ENCODE measurements around the gene GRIP1.

The GRIP1 gene

DNA sequence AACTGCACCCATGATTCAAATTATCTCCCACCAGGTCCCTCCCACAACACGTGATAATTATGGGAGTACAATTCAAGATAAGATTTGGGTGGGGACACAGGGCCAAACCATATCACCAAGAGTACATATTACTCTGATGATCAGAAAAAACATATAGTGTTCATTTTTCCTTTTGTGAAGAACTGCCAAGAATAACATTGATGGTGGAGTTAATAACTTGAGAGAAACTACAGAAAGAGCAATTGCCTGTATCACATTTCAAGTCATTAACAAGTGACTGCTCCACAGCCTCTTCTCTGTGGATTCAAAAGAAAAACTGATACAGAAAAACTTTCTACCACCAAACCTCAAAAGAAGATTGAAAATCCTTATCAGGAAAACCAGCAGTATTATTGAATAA is 34.7 kb downstream of the GRIP1 start:
- no peak for DNase-seq

DNA sequence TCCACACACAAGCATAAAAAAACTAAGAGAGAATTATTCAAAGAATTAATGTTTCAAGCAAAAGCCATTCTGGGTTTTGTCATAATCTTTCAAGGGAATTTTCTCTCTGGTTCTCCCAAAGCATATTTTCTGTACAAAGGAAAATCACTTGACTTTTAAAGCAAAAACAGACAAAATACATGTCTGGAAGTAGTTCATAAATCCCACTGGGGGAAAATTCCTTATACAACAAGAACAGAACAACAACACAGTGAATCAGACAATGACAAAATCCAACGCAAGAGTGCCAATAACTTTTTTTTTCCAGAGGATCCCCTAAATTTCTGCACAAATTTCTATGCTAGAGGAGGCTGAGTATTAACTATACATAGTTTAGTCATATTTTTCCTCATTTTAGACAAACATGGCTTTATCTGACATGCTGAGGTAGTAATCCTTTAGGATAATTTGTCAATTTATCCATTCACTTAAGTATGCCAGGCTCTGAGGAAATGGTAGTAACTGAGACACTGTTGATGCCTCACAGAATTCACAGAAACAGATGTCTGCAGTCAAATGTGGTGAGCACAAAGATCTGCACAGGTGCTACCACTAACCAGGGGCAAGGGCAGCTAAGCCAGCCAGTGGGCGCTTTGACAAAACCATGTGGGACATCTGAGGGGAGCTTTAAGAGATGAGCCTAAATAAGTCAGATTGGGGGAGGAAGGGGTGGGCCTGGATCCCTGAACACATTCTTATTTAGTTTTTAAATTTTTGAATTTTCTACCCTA is 38.0 kb downstream of the GRIP1 start:
- DNase-seq: no peak

DNA sequence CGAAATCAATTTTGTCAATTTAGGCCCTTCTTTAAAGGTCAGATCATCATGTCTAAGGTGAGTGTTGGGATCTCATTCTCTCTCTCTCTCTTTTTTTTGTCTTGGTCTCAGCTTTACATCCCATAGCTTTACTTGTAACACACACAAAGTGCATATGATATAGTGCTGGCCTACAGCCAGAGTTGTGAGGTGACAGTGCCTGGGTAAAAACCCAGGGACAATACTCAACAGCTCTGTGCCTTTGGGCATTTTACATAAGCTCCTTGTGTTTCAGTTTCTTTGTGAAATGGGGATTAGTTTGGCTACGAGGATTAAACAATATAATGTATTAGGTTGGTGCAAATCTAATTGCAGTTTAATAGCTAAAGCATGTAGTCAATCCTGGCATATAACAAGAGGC is 40.2 kb downstream of the GRIP1 start:
- DNase-seq: no peak

DNA sequence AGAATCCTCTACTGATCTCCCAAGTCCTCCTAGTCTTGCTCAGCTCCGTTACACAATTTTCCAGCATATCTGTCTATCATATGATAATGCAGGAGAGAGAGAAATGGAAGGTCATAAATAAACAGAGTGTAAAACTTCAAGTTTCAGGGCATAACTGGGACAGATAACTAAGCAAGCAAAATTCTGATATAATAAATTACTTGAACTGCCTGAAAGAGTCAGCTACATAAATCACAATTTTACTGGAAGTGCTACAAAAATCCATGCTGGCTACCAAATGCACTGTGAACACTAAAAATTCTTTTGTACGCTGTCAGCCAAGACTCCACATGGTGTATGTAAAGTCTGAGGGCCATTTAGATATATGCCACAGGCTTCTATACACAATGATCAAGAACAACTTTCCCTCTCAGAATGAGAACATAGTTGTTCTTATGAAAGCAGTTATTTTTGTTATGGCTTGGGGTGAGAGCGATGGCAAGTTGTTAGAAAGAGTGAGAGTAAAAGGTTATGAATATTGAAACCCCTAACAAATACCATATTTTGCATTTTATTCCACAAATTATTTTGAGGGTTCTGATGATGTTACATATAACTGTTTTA is 41.1 kb downstream of the GRIP1 start:
- DNase-seq: no peak

DNA sequence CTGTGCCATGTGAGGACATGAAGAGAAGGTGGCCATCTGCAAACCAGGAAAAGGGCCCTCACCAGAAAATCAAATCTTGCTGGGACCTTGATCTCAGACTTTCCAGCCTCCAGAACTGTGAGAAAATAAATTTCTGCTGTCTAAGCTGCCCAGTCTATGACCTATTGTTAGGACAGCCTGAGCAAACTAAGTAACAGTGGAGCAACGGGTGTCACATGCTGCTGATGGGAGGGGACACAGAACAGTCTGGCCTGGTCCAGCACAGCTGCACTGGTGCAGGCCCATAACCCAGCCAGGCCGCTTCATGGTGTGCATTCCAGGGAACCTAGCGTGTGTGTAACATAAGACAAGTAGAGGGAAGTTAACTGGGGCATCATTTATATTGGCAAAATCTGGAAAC is 42.1 kb downstream of the GRIP1 start:
- no peak for DNase-seq

DNA sequence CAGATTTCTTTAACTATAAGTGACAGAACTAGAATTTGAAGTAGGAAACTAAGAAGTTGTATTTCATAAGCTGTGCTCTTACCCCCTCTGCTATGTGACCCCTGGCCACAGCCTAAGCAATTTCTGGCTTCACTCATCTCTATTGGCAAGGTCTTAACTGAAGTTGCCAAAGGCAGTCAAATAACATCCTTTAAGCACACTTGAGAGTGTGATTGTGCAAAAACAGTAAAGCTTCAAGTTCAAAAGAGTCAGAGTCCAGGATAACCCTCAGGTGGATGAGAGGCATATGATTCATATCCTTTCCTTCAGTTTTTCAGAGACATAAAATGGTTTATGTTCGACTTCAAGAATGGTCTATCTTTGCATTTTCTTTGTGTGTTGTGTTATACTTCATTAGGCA is 45.2 kb downstream of the GRIP1 start:
- DNase-seq: no peak

DNA sequence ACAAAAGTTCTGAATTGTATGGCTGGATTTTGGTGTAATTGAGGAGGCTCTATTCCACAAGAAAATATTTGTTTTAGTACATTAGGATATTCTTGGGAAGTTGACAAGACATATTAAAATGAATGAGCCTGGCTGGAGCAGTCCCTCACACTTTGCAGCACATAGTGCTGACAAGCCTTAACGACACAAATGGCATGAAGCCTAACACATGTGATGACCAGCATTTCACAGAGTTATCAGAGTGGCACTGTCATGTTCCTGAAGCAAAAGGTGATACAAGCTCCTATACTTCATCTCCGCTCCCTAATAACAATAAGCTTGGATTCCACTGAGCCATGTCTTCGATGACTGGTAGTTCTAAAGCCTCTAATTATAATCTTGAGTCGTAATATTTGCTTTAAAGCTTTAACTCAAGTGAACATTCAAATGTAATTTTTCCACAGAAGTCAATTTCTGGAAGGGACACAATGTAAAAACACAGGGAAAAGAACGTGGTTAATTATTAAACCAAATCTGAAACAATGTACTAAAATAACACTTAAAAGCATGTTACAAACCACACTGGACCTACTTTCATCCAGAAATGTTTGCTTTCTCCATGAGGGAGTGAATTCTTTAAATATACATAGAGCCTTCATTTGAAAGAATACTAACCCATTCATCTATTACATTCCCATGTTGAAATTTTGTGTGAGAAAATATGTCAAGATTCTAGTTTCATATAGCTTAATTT is 49.6 kb downstream of the GRIP1 start:
- no peak for DNase-seq

DNA sequence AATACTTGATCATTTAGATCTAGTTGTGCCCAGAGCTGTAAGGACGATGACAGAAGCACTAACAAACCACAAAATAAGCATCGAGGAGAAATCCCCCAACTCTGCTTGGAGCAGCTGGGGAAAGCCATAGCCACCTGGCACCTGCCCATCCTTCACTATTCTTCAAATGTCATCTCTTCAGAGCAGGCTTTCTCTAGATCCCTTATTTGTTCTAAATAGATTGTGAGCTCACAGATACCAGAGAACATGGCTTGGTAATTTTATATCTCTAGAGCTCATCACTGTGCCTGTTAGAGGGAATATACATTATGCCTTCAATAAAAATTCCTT is 50.9 kb downstream of the GRIP1 start:
- no peak for DNase-seq

DNA sequence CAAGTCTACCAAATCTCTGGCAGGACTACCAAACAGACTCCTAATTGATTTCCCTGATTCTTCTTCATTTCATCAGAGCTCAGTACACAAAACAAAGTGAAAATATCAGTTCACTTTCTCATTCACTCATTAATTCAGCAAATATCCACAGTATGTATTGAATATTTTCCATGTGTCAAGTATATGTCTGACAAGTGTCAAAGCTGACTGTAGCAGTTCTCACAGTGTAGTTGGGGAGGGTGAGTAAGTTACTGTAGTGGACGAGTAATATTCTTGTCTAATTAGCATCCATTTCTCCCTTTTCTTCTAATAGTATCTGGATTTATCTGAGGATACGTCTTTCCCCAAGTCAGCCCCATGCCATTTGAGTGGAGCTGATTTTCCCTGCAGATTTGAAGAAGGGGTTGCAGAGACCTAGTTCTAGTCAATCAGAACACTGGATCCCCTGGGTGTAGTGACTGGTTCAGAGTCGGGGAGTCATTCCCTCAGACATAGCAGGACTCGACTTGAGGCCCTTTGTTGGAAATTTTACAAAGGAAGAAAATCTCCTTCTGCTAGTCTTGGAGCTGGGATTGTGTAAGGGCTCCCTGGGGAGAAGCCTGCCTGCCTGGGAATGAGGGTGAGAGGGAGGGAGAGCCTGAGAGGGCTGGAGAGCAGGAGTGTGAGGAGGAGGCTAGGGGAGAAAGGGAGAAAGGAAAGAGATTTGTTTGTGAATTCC is 51.4 kb downstream of the GRIP1 start:
- no peak for DNase-seq

DNA sequence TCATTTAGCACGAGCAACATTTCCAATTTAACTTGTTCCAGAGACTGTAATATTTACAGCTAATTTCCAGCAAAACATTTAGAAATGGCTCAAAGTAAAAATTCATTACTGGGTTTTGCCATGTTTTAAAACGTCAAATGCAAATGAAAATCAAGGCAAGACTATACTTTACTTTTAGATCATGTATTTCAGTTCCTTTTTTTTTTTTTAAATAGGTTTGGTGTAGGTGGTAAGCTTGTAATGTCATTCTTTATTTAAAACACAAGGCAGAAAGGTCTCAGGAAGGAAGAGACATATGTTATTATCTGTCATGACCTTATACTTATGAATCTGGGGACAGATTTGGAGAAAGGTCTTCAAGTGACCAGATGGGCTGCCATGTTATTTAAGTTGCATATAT is 54.1 kb downstream of the GRIP1 start:
- no peak for DNase-seq

DNA sequence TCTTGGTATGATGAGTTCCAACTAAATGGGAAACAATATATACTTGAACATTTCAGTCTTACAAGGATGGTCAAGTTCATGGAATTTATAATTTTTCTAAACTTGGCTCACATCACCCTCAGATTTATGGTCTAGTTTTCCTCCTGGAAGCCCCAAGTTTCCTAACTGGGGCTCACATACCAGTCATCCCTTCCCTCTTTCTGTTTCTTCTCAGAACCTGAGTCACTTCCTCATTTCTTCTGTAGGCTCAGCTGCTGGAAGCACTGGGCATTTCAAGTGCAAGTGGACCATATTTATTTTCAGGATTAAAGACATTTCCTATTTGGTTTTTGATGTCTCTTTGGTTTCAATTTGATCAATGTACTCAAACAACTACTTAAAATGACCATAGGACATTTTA is 55.4 kb downstream of the GRIP1 start:
- no peak for DNase-seq

DNA sequence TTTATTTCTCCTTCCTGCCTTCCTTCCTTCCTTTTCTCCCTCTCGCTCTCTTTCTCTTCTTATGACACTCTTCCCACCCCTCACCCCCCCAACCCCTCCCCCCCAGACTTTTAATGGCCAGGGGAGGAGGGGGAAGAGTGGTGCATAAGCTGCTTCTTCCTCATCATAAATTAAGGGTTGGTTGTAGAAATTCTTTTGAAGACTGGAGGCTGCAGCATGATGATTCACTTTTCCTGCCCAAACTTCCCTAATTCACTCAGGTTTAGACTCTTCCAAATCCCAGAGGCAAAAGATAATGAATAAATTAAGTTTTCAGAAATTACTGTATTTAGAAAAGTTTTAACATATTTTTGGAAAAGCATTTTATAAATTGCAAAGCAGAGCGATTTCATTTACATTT is 58.2 kb downstream of the GRIP1 start:
- no peak for DNase-seq

DNA sequence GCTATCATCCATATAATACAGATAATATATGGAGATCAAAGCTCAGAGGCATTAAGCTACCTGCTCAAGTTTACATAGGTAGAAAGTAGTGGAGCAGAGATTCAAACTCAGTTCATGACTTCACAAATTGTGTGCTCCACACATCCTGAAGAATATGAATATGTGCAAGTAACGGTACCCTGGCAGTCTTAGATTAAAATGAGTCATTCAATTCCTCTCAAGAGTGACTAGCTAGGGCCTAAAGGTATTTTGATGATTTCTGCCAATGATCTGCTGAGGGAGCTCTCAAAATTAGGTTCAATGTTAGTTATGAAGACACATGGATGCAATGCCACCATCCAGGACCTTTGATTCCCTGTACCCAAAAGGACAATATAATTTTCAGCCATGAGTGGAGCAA is 58.9 kb downstream of the GRIP1 start:
- DNase-seq: no peak

DNA sequence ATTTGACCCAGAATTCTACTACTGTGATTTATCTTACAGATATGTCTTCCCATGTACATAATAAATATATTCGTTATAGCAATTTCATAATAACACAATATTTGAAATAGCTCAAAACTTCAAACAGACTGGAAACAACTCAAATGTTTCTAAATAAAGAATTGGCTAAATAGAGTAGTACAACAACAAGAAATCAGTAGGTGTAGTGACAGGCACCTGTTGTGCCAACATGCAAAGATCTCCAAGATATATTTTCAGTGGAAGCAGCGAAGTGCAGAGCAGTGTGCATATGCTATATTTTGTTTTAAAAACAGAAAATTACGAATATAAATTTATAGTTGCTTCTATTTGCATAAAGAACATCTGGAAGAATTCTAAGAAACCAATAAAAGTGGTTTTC is 60.9 kb downstream of the GRIP1 start:
- no peak for DNase-seq

DNA sequence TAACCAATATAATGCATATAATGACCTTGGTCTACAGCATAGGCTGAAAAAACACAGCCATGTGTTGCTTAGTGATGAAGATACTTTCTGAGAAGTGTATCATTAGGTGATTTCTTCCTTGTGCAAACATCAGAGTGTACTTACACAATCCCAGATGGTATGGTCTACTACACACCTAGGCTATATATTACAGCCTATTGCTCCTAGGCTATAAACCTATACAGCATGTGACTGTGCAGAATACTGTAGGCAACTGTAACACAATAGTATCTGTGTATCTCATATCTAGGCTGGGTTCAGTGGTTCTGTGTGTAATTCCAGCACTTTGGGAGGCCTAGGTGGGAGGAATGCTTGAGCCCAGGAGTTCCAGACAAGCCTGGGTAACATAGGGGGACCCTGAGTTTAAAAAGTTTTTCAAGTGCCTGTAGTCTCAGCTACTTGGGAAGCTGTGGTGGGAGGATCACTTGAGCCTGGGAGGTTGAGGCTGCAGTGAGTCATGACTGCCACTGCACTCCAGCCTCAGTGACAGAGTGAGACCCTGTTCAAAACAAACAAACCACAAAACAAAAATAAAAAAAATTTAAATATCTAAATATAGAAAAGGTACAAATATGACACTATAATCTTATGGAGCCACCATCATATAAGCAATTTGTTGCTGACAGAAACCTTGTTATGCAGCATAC is 66.6 kb downstream of the GRIP1 start:
- DNase-seq: no peak

DNA sequence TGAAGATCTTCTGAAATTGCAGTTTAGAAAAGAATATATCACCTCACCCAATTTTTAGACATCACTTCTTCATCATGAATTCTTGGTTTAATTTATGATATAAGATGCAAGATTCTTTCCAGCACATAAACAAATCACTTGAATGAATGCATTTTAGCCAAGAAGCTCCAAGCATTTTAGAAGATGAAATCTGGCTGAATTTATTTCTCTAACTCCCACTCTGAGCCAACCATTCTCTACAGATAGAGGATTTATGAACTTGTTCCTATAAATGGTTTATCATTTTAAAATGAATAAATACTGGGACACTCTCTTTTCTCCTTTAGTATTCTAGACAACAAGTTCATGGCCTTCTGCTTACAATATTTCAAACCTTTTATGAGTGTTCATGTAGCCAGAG is 71.7 kb downstream of the GRIP1 start:
- no peak for DNase-seq

DNA sequence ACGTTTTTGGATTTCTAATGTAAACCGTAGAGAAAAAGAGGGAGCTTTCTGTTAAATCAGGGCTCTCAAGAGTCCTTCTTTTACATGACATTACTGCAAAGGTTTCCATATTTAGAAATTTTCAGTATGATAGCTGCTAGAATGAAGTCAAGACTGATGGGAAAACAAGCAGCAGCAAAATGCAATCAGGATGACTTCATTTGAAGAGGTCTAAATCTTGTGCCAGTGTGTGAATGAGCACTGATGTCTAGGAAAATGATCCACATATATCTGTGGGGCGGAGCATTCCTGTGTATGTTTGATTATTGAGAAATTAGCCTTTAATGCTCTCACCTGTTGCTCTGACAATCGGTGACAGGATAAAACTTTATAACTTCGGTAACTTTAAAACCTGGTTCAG is 73.6 kb downstream of the GRIP1 start:
- DNase-seq: no peak

DNA sequence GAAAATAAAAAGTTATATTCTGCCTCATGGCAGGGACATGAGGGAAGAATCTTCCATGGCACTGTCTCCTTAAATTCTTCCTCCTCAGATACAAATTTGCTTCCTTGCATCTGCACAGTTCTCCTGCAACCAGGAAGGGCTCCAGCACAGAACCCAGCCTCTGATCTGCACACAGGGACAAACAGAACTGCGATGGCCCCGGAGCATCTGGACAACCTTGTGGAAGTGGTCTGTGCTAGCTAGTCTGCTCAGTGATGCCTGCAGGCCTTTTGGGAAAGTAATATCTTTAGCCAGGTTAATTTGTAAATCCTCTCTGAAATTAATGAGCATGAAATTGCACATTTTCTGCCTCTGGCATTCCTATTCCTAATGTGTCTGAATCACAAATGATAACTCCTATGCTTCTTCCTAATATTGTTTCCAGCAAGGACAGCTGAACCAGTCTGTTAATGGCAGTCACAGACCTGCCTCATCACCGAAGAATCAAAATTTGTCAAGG is 74.8 kb downstream of the GRIP1 start:
- no peak for DNase-seq

DNA sequence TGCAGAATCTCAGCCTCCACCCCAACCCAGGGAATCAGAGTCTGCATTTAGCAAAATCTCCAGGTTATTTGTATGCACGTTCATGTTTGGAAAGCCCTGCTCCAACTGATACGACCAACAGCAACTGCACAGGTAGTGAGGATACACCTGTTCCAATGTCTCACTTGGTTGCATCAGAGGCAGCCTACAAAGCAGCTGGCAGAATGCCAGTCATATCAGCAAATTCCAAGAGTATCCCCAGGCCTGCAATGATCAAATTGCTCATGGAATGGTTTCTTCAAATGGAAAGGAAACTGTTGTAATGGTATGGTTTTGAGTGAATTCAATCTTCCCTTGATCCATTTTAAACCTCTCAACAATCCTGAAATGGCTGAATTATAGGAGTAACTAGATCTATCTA is 75.4 kb downstream of the GRIP1 start:
- no peak for DNase-seq

DNA sequence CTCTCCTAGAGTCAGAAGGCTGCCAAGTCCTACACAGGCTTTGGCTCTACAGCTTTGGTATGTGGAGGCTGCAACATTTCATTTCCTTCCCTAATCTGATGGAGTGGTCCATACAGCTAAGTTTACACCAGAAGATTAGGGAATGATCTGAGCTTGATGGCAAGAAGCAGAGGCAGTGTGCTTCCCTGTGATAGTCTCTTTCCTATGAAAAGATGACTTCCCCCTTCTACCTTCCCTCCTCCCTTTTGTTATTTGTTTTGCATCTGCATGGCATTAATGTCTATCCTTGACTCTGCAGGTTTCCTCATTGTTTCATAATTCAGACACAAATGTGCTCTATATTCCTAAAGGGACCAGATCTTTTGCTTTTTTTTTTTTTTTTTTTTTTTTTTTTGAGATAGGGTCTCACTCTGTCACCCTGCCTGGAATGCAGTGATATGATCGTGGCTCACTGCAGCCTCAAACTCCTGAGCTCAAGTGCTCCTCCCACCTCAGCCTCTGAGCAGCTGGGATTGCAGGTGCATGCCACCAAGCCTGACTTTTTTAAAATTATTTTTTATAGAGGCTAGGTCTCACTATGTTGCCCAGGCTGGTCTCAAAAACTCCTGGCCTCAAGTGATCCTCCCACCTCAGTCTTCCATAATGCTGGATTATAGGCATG is 76.3 kb downstream of the GRIP1 start:
- DNase-seq: no peak

DNA sequence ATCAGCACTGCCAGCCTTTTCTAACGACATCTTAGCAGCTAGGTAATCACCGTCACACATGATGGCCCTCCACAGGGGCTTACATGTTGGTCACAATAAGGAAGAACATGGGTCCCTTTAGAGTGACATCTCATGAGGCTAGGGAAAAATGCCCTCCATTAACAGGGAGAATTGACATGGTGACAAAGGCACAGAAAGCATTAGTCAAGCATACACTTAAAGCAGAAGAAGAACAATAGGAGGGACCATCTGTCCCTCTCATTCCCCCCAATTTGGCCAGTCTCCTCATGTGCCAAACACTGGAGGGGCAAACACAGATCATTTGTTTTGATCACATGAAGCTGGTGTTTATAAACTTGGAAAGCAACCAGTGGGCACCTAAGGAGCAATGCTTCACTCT is 78.0 kb downstream of the GRIP1 start:
- DNase-seq: no peak

DNA sequence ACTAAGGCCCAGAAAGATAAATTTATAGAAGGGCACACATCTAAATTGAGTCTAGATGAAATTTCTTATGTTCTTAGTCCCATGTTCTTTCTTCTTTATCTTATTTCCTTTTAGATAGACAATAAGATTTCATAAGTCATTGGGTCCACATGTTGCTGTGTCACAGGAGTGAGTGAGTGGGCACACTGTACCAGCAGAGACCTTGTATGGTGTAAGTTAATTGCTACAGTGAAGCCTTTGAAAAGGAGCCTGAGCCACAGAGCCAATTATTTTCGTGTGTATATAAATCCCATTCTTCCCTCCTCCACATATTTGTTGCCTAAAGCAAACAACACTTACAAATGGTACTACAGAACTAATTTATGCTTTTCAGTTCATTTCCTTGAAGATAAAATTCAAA is 79.1 kb downstream of the GRIP1 start:
- DNase-seq: no peak
